Left lobe of liver (tissue), 2 donors: ENCODE data around the gene BRD2. TPM values are rescaled to one million over a fixed set of nuclear protein-coding genes. Genes with fewer than 3 reads are reported as not detected.

Experiments used
- ATAC-seq: fragments of 200-7000 bp; cut with Tn5 transposase; one replicate; pipeline ENCODE4 v1.9.1; 2020; ENCODE audit warnings: mild to moderate bottlenecking, moderate library complexity
- DNase-seq: peaks from one replicate; pipeline ENCODE4 v3.0.0-alpha.2; 2020; ENCODE audit warnings: low spot score
- total RNA-seq: library from RNA; stranded (reverse); gene quantifications from one replicate; pipeline ENCODE4 v1.2.1, GENCODE V29; 2021
- donor health status: DM: no; HTN: no; CAD: no; lungs with moderate emphysema.
- donor health status: DM: no; HTN: yes; CAD: no.

Gene BRD2
- total RNA-seq, 1 donor from 2014 or later = 76.2 TPM

DNA sequence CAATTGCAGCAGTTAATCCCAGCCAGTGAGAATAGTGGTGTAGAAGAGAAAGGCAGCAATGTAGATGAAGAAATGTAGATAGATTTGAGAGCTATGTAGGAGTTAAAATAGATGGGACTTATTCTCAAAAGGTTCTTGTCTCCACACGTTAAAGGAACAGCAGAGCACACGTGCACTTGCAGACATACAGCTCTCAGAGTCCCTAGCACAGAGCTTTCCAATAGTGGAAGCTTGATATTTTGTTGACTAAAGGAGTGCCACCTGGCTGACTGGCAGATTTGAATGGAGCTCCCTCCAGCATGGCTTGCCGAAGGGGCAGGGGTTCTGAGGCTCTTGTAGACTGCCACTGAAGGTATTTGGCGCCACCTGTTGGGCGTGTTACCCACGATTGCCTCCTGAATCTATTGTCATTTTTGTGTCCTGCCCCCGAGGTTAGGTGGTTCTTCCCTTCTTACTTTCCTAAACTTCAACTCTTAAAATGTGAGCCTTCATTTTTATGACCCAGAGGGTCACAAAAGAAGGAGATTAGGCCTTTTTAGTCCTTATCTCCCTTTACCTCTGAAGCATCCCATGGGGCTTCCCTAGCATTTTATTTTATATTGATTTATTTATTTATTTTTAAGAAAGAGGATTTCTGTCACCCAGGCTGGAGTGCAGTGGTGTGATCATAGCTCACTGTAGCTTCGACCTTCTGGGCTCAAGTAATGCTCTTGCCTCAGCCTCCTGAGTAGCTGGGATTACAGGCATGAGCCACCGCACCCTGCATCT lies 16.4 kb downstream of the BRD2 start:
- DNase-seq (peak; percentile 90), ATAC-seq (peak; percentile 94)

DNA sequence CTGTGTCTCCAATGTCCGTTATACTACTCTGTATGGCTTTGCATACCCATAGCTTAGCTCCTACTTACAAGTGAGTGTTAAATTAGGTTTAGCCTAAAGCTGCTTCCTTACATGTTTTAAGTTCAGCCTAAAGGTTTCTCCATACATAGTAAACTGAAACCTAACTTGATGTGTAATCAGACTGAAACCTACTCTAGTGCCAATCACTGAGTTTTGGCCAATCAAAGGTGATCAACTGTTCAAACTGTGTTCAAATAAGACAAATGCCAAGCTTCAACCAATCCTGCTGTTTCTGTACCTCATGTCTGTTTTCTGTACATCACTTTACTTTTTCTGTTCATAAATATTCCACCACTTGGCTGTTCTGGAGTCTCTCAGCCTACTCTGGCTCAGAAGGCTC lies 21.0 kb downstream of the BRD2 start:
- DNase-seq (no peak), ATAC-seq (no peak)

DNA sequence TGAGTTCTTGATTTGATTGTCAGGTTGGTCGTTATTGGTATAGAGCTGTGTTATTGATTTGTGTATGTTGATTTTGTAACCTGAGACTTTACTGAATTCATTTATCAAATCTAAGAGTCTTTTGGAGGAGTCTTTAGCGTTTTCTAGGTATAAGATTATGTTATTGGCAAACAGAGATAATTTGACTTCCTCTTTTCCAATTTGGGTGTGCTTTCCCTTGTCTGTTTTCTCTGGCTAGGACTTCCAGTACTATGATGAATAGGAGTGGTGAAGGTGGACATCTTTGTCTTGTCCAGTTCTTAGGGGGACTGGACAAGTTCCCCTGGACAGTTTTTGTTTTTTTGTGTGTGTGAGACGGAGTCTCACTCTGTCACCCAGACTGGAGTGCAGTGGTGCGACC lies 23.6 kb downstream of the BRD2 start:
- no peak for DNase-seq
- ATAC-seq = no peak

DNA sequence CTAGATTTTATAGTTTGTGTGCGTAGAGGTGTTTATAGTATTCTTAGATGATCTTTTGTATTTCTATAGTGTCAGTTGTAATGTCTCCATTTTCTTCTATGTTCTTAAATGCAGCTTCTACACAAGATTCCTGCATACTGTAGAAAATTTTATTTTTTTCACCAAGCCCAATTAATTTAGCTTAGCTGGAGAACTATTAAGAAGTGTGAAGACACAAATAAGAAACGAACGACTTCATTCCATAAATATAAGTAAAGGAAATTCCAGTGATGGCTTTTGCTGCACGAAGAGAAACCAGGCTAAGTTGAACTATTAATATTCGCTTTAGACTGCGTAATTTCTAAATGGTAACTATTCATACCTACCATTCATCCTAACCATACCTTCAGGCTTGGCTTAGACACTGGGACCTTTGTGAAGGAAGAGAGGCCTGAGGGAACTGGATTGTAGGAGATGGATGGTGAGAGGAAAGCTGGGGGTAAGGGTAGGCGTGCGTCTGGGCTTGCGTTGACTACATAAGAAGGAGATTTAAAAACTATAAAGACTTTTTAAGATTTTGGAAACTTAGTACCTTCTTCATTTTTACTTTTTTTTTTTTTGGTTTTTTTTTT lies 25.1 kb downstream of the BRD2 start:
- DNase-seq (no peak), ATAC-seq (no peak)

DNA sequence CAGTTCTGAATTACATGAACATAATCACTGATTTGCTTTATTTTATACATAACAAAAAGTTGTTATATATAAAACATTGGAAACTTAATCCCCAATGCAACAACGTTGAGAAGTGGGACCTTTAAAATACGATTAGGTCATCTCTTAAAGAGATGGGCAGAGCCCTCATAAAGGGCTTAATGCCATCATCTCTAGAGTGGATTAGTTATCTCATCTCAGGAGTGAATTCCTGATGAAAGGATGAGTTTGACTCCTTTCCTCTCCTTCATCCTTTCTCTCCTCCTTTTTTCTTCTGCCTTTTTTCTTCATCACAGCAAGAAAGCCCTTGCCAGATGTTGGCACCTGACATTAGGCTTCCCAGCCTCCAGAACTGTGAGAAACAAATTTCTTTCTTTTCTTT lies 27.1 kb downstream of the BRD2 start:
- ATAC-seq (no peak), DNase-seq (no peak)

DNA sequence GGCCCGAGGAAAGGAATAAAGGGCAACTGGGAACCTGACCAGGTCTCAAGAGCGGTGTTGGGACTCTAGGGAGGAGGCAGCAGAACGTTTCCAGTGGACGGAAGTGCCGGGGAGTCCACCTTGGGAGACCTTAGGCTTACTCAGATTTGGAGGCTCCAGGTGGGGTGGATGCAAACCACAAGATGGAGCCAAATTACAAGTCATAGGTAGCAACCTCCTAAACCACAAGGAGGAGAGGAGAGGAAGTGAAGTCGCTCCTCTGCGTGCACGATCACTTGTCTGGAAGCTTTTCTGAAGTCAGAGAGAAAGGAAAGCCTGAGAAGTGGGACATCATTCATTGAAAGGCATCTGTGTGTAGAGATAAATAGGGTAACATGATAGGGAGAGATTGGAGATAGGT lies 31.7 kb downstream of the BRD2 start:
- DNase-seq (no peak), ATAC-seq (peak; percentile 61)

DNA sequence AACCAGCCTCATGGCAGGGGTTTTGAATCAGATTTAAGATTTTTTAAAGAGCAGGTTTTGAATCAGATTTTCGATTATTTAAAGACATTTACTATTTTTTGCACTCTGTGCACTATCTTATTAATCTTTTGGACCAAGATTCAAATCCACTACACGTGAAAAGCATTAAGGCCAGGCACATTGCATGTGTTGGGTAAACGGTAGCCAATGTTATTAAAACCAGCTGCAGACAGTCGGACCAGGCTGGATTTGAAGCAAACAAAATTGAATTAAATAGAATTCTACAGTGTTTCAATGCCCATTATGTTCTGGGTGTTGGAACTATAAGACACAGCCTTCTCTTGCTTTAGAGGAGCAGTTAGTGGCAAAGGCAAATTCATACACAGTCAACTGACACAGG lies 33.3 kb downstream of the BRD2 start:
- ATAC-seq (no peak), DNase-seq (no peak)

DNA sequence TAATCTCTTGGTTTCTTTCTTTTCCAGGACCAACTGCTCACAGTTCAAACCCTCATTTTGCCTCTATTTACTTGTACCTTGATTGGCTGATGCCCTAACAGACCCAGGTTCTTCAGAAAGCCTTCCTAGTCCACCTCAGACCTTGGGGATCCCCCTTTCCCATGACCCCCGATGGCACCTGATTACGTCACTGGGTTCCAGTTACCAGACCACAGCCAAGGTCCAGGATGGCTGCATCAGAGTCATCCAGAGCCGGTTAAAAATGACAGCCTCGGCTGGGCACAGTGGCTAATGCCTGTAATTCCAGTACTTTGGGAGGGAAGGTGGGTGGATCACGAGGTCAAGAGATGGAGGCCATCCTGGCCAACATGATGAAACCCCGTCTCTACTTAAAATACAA lies 36.5 kb downstream of the BRD2 start:
- DNase-seq = no peak
- ATAC-seq = no peak

DNA sequence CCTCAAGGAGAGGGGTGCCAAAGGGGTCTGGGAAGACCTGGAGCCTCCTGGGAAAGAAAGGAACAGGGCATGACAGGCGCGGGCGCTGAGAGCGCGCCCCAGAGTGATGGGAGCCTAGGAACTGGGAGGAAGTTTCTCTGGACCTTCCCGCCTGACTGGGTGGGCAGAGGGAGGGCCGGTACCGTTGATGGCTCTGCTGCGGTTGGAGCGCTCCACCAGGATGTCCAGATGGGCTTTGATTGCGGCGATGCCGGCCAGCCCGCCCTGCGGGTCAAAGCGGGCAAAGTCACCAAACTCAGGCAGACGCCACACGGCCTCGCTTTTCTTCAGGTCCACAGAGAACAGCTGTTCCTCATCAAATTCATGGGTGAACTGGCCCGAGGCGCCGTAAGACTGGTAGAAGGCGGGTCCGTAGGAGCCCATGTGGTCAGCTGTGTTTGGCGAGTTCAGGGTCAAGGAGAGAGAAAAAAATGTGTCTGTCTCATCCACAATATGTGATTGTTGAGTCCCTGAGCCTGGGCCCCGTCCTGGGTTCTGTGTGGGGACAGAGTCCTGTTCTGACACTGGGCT lies 39.5 kb downstream of the BRD2 start:
- ATAC-seq = no peak
- no peak for DNase-seq

DNA sequence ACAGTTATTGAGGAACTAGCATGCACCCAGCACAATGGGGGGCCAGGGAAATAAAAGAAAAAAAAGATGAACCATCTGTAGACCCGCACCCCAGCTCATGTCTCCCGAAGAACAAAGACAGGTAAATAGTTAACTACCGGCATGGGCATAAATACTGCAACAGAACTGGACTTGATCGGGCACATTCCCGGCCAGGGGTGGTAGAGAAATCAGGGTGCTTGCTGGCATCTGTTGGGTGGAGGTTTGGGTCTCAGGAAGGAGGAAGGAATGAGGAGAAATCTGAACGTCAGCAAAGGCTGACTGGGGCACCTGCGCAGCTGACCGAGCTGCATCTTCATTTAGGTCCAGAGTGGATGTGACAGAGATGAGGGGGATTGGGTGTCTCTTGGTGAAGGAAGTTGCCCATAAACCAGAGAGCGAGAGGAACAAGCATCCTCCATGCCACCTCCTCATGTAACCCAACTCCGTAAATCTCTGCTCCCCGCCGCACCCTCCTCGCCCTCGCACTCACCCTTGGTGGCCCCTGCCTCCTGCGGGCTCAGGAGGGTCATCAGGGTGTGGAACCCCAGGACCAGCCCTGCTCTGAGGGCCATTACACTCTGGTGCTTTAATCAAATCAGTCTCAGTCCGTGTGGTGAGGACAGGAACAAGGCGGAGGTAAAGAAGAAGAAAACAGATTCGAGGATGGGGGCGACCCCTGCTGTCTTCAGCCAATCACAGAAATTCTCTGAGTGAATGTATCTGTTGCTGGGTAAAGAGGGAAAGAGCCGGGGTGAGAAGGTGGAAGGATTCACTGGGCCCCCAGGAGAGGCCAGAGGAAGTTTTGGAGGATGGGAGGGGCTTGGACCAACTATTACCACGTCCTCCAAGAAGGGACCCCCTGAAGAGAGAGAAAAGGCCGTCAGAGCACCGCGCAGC lies 40.8 kb downstream of the BRD2 start, which contains the start of gene HLA-DOA:
Gene HLA-DOA, minus strand, starts transcription at position 648 of the 918 bp plus-strand sequence.
- DNase-seq (no peak), ATAC-seq (peak; percentile 36)

DNA sequence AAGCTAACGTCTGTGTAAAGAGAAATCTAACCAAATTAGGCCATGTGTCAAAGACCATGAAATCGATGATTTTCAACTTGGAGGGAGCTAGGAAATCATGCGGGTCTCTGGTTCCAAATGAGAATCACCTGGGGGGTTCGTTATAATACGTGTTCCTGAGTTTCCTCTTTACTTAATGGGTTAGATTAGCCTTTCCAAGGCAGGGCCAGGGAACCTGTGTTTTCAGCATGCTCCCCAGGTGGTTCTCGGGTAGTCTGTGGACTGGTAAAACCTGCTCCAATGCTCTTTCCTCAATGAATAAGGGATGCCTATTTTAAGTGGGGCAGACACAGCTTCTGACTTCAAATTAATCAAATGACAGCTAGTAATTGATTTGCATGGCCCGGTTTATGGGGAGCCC lies 42.0 kb downstream of the BRD2 start:
- DNase-seq (no peak), ATAC-seq (no peak)

DNA sequence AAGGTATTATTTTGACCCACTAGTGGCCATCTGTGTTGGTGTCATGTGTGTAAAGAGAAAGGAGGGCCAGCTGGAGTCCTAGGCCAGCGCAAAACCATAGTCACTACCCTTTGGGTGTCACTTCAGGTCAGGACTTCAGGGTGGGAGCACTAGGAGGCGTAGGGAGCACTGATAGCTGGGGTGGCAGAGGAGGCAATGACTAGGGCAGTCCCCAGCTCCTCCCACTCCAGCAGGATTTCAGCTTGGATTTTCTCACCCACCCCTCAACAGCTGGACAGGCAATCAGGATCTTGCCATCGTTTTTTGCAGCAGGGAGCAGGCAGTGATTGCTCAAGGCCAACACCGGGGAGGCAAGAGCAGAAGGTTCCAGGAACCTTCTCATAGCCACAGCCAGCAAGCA lies 45.2 kb downstream of the BRD2 start:
- DNase-seq = no peak
- no peak for ATAC-seq

DNA sequence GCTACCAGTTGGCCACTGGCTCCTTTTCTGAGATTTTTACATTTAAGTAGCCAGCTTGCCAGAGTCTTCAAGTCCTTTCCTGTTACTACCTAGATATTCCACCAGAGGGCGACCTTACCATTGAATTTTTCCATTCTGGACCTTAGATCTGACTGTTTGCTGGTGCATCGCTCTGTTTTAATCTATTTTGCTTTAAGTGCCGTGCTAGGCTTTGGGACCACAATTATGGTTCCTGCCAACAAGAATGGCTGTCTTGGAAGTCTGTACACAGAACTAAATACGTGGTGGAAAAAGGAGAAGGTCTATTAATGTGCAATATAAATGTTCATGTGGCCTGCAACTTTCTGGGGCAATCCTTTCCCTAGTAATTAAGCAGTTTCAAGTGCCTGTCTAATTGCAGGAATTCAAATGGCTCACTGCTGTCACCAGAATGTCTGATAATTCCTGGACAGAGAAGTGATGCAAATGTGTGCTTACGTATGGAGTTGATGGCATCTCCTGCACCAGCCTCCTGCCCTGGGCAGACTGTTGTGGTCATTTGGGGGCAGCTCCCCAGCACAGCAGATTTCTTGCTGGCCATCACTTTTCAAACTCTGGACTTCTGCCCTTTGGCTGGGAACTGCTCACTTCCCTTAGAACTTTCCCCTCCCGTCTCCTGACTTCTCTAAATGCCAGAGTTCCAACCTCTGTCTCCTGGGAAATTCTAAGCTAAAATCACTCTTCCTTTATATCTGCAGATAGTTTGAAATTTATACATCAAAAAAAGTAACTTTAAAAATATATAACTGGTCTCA lies 46.6 kb downstream of the BRD2 start:
- no peak for DNase-seq
- ATAC-seq = peak; percentile 83

DNA sequence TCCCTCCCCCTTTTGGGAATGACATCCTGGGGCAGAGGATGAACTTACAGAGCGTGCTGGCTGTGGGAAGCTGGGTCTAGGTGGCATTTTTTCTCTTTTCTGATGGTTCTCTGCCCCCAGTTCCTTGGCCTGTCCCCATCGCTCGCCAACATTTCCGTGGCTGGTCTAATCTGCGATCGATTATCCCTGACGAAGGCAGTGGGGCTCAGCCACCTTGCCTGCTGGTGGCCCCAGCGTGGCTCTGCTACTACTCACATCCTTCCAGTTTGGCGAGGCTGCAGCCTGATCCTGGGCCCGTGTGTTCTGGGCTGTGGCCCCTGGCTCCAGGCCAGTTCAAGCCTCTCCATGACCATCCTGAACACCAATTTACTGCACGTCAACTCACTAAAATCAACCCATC lies 47.4 kb downstream of the BRD2 start:
- ATAC-seq (no peak), DNase-seq (no peak)

DNA sequence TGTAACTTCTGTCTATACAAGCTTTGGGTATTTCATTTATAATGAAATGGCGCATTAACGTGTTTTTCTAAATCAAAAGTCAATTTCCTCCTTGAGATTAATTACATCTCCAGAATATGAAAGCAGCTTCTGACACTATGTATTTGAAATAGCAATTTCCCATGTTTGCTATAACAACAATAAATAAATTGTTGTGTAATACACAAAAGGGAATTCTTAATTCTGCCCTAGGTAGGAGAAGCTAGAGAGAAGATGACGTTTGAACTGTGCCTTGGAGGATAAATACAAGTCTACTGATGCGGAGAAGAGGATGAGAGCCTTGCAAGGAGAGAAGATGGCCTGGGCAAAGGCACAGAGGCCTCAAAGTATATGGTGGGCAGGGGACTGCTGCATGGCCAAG lies 48.6 kb downstream of the BRD2 start:
- ATAC-seq = no peak

DNA sequence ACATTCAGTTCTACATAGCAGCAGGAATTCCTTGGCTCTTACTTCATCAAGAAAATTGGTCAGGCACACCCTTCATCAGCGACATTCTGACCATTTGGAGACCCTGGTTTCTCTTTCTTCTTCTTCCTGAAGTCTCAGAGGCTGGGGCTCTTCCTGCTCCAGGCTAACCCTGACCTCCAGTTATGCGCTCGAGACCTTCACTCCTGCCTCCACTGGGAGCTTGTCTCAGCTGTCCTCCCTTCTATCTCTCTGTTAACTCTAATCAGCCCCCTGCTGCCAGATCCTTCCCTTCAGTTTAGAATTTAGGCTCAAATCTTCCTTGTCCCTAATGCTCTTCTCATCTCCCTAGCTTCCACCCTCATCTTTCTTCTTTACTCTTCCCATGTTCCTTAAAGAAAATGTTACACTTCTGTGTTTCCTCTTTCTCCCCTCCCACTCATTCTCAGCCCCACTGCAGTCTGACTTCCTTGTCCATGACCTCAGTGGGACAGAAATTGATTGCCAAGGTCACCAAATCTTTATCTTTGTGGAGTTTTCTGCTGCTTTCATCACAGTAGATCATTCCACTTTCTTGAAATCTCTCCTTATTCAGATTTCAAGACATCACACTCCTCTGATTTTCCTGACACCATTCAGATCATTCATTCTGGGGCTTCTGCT lies 49.4 kb downstream of the BRD2 start:
- no peak for ATAC-seq
- no peak for DNase-seq

More for the DNA sequence above, 48.6 kb downstream of the BRD2 start:
- no peak for DNase-seq

DNA sequence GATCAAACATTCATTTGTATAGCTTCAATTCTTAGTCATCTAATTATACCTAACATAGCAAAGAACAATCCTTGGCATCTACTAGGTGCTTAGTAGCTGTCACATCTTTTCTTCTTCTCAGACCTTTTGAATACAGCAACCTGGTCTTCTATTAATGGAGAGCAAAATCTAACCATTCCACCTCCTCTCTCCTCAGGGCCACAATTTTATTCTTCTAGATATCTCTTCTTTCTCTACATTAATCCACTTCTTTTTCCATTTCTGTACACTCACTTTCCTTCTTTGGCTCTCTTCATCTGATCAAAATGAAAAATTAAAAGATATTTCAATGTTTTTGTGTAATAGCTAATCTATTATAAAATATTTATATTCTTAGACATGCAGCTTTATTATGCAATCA lies 50.0 kb downstream of the BRD2 start:
- no peak for ATAC-seq
- no peak for DNase-seq

DNA sequence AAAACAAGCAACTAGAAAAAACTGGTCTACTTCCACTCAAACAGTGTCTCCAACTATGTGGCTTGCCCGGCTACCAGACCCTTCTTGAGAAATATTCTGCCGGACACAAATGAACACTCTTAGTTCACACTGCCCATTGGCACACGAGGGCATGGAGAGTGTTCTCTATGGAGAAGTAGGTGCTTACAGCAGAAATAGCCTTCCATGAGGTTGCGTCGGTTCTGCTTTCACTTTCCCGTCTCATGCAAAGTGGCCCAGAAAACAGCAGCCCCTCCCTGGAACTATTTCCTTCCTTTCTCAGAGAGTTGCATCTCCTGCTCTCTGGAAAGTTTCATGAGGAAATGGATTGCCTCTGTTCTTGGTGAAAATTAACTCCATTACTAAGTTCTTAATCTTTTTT lies 50.5 kb downstream of the BRD2 start:
- peak; percentile 91 for ATAC-seq
- DNase-seq = peak; percentile 63

DNA sequence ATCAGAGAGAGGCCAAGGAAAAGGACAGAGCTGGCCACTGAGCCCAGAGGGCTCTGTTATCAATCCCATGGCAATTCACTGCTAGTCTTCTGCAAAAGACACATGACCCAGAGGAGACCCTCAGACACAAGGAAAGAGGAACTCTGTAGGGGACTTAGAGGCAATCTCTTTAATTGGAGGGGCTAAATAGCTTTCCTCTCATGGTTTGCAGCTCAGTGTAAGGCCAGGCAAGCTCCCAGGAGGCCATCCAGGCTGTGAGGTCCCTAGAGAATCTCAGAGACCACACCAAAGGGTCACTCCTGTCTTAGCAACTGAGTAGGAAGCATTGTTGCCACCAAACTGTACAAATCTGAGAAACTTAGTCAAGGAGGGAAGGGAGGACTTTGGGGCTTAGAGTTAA lies 51.0 kb downstream of the BRD2 start:
- no peak for DNase-seq
- ATAC-seq = peak; percentile 30

DNA sequence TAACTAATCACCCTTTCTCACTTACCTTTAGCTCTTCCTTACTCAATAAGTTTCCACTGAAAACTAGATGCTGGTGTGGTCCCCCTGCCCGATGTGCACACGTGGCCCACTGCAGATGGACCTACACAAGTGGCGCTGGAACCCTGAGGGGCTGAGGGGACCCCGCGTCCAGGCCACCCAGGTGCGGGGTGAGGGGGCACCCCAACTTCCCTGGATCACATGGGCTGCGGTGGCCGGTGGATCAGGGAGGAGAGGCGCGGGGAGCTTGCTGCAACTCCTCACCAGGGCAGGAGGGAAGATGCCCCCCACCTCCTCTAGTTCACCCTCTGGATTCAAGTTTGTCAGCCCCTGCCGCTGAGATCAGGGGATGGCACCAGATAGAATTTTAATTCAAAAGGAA lies 53.5 kb downstream of the BRD2 start:
- DNase-seq (no peak), ATAC-seq (no peak)
